CD14-positive monocyte (primary cell): ENCODE data around the gene USP47. TPM values are rescaled to one million over a fixed set of nuclear protein-coding genes. Genes with fewer than 3 reads are reported as not detected.

ENCODE experiments used
- DNase-seq, 3 donors: peaks; one replicate each; pipeline ENCODE4 v3.0.0-alpha.2; 2011 to 2022
- H2AFZ ChIP-seq: 2 replicates; pipeline ENCODE4 v1.6.0; 2012; ENCODE audit warnings: mild to moderate bottlenecking, low read depth, low read length, inconsistent platforms; ENCODE audit not compliant: insufficient read depth, poor library complexity, severe bottlenecking
- H3K27ac ChIP-seq, 2 donors: 1 replicate in 1 of 2; 2 replicates in 1 of 2; pipeline ENCODE4 v1.5.1; 2012 to 2013; ENCODE audit warnings: low read length in 2 of 2, control low read depth in 1 of 2, inconsistent platforms in 1 of 2, low read depth in 1 of 2, mild to moderate bottlenecking in 1 of 2
- H3K27me3 ChIP-seq, 2 donors: one replicate each; pipeline versions ENCODE4 v1.6.0 to v1.6.1; 2011 to 2013; ENCODE audit warnings: low read length in 2 of 2; ENCODE audit not compliant: control insufficient read depth in 2 of 2, insufficient read depth in 2 of 2
- H3K36me3 ChIP-seq, 2 donors: replicated peaks in 1 of 2; 1 replicate in 1 of 2; 2 replicates in 1 of 2; pipeline versions ENCODE4 v1.5.1 to v1.6.1; 2012 to 2013; ENCODE audit warnings: low read length in 2 of 2, control low read depth in 1 of 2, inconsistent platforms in 1 of 2, mild to moderate bottlenecking in 1 of 2; ENCODE audit not compliant: insufficient read depth in 2 of 2, control insufficient read depth in 1 of 2
- H3K4me1 ChIP-seq, 2 donors: 1 replicate in 1 of 2; 2 replicates in 1 of 2; pipeline versions ENCODE4 v1.5.1 to v1.6.1; 2012 to 2013; ENCODE audit warnings: low read length in 2 of 2, control low read depth in 1 of 2, inconsistent platforms in 1 of 2, mild to moderate bottlenecking in 1 of 2, moderate library complexity in 1 of 2; ENCODE audit not compliant: insufficient read depth in 2 of 2, control insufficient read depth in 1 of 2
- H3K4me2 ChIP-seq: replicated peaks from 2 replicates; pipeline ENCODE3; 2012; ENCODE audit warnings: low read length, moderate library complexity, mild to moderate bottlenecking; ENCODE audit not compliant: poor library complexity, severe bottlenecking; ENCODE audit errors: extremely low read depth
- H3K4me3 ChIP-seq, 3 experiments: fragments of 200-600 bp in 1 of 3; sonication (generic) in 1 of 3; replicated peaks in 1 of 3; 1 replicate in 2 of 3; 2 replicates in 1 of 3; pipeline ENCODE4 v1.5.1; 2011 to 2013; ENCODE audit warnings: low read length in 3 of 3, mild to moderate bottlenecking in 3 of 3, control low read depth in 2 of 3, low read depth in 2 of 3, inconsistent platforms in 1 of 3, moderate library complexity in 1 of 3
- H3K79me2 ChIP-seq: 2 replicates; pipeline ENCODE4 v1.6.0; 2012; ENCODE audit warnings: mild to moderate bottlenecking, control low read depth, inconsistent platforms, low read length, moderate library complexity; ENCODE audit not compliant: insufficient read depth
- H3K9ac ChIP-seq: 2 replicates; pipeline ENCODE4 v1.6.0; 2017; ENCODE audit warnings: low read length, mild to moderate bottlenecking; ENCODE audit not compliant: insufficient read depth, poor library complexity, severe bottlenecking
- H3K9me3 ChIP-seq, 2 donors: replicated peaks in 1 of 2; 1 replicate in 1 of 2; 2 replicates in 1 of 2; pipeline versions ENCODE4 v1.5.1 to v1.6.1; 2012 to 2013; ENCODE audit warnings: low read length in 2 of 2, control low read depth in 1 of 2; ENCODE audit not compliant: control insufficient read depth in 1 of 2, insufficient read depth in 1 of 2
- H4K20me1 ChIP-seq: 2 replicates; pipeline ENCODE4 v1.6.0; 2012; ENCODE audit warnings: mild to moderate bottlenecking, low read length, control low read depth, moderate library complexity; ENCODE audit not compliant: insufficient read depth
- H3K27ac Mint-ChIP-seq, 7 donors: one replicate each; pipeline ENCODE4 v1.8.0; 2020; ENCODE audit warnings: mild to moderate bottlenecking in 7 of 7, mixed read lengths in 7 of 7, moderate library complexity in 6 of 7, inconsistent platforms in 2 of 7
- H3K27me3 Mint-ChIP-seq, 3 donors: one replicate each; pipeline ENCODE4 v1.8.0; 2021 to 2022; ENCODE audit warnings: low read depth in 3 of 3, mild to moderate bottlenecking in 3 of 3, mixed read lengths in 3 of 3, moderate library complexity in 3 of 3, inconsistent platforms in 1 of 3
- H3K36me3 Mint-ChIP-seq, 2 donors: one replicate each; pipeline ENCODE4 v1.8.0; 2020; ENCODE audit warnings: mixed read lengths in 2 of 2, inconsistent platforms in 1 of 2, mild to moderate bottlenecking in 1 of 2
- H3K4me1 Mint-ChIP-seq: one replicate; pipeline ENCODE4 v1.8.0; 2020; ENCODE audit warnings: mild to moderate bottlenecking, mixed read lengths
- H3K4me3 Mint-ChIP-seq, 2 donors: one replicate each; pipeline ENCODE4 v1.8.0; 2020; ENCODE audit warnings: mild to moderate bottlenecking in 2 of 2, mixed read lengths in 2 of 2, moderate library complexity in 1 of 2
- H3K9me3 Mint-ChIP-seq, 7 donors: one replicate each; pipeline ENCODE4 v1.8.0; 2020 to 2022; ENCODE audit warnings: mixed read lengths in 7 of 7, mild to moderate bottlenecking in 6 of 7, moderate library complexity in 6 of 7, inconsistent platforms in 2 of 7
- CTCF ChIP-seq: fragments of 200-600 bp; IDR thresholded peaks from one replicate; pipeline ENCODE4 v1.8.0; 2022; ENCODE audit warnings: antibody characterized with exemption, mild to moderate bottlenecking
- WGBS: methylation state at CpG from one replicate; pipeline ENCODE4 v1.1.5; 2013; ENCODE audit warnings: missing lambda C conversion rate; ENCODE audit not compliant: insufficient coverage; 5-methylcytosine and 5-hydroxymethylcytosine counted together
- intact Hi-C, 2 donors: fragments of 100-400 bp; cut with micrococcal nuclease; formaldehyde crosslinking; loops; one replicate each; pipeline versions ENCODE4 v1.15.0 to v1.15.1; 2023
- polyA plus RNA-seq, 3 donors: library from polyadenylated mRNA; depleted of rRNA in 1 of 3; unstranded in 2 of 3; stranded (reverse) in 1 of 3; fragments of 300-500 nt in 2 of 3; fragments of >200 nt in 1 of 3; fragmentation: Illumina TruSeq in 2 of 3; gene quantifications; 1 replicate in 2 of 3; 2 replicates in 1 of 3; pipeline ENCODE4 v1.2.3, GENCODE V29; 2012 to 2021

The USP47 gene
- polyA plus RNA-seq, 3 donors = 8.1 to 17.5 (median 10.5) TPM

GRCh38 chr11:11946878-11947277 is 105.1 kb downstream of the USP47 start:
- Mint-ChIP-seq H3K27ac (no peak overlapping the region), H3K36me3 (peaks cover 72 to 74% of the 10 kb centered on the region in 2 donors)

GRCh38 chr11:11947825-11948224 is 106.1 kb downstream of the USP47 start:
- Mint-ChIP-seq H3K27me3 (peaks cover 0 to 2% (median 0%) of the 10 kb centered on the region in 3 donors), H3K36me3 (peaks cover 74 to 75% of the 10 kb centered on the region in 2 donors), H3K4me1 (no peaks in the 10 kb centered on the region), H3K4me3 (no peak overlapping the region), H3K9me3 (no peaks in the 10 kb centered on the region), H3K27ac (no peak overlapping the region)
- no peaks in the 10 kb centered on the region for H3K9me3 ChIP-seq
- no peak for DNase-seq
- H4K20me1 ChIP-seq = no peaks in the 10 kb centered on the region
- no peak for TF ChIP-seq CTCF
- no peaks in the 10 kb centered on the region for H3K4me1 ChIP-seq
- no peaks in the 10 kb centered on the region for H3K27me3 ChIP-seq
- H3K4me3 ChIP-seq = no peak overlapping the region
- intact Hi-C loops = no loop called here
- no peaks in the 10 kb centered on the region for H3K79me2 ChIP-seq
- no peak overlapping the region for H2AFZ ChIP-seq
- H3K4me2 ChIP-seq = no peak overlapping the region
- WGBS = no CpG with 5 or more reads among the region's 4 CpGs
- H3K36me3 ChIP-seq = peaks cover 81 to 100% of the 10 kb centered on the region in 2 donors
- H3K9ac ChIP-seq = no peak overlapping the region
- no peak overlapping the region for H3K27ac ChIP-seq

More at GRCh38 chr11:11946878-11947277, 105.1 kb downstream of the USP47 start:
- no CpG with 5 or more reads among the region's 2 CpGs for WGBS
- Histone ChIP-seq H3K36me3 (peaks cover 83 to 100% of the 10 kb centered on the region in 2 donors), H3K27me3 (no peaks in the 10 kb centered on the region), H3K9ac (no peak overlapping the region), H3K79me2 (no peaks in the 10 kb centered on the region), H3K4me3 (no peak overlapping the region), H3K27ac (no peak overlapping the region), H4K20me1 (no peaks in the 10 kb centered on the region), H3K4me1 (no peaks in the 10 kb centered on the region), H2AFZ (no peak overlapping the region), H3K4me2 (no peak overlapping the region), H3K9me3 (no peaks in the 10 kb centered on the region)
- intact Hi-C loops = no loop called here
- Mint-ChIP-seq H3K4me1 (no peaks in the 10 kb centered on the region), H3K9me3 (no peaks in the 10 kb centered on the region), H3K27me3 (peaks cover 0 to 2% (median 0%) of the 10 kb centered on the region in 3 donors), H3K4me3 (no peak overlapping the region)
- DNase-seq = no peak
- no peak for TF ChIP-seq CTCF
